Stimulated activated naive CD8-positive, alpha-beta T cell treated with anti-CD3 and anti-CD28 coated beads, Interleukin-15, Interleukin-2, amounts not matched to agents 100 ng/mL and 50 ng/mL, for 24 hours (primary cell): ENCODE measurements around the gene DIRAS1.

Source experiments
- H3K27ac Mint-ChIP-seq: one replicate; pipeline ENCODE4 v1.8.0; 2021; ENCODE audit warnings: mild to moderate bottlenecking, mixed read lengths
- H3K27me3 Mint-ChIP-seq: one replicate; pipeline ENCODE4 v1.8.0; 2021; ENCODE audit warnings: mixed read lengths
- H3K36me3 Mint-ChIP-seq: one replicate; pipeline ENCODE4 v1.8.0; 2021; ENCODE audit warnings: low read depth, mixed read lengths
- H3K4me1 Mint-ChIP-seq: one replicate; pipeline ENCODE4 v1.8.0; 2021; ENCODE audit warnings: low read depth, mixed read lengths
- H3K4me3 Mint-ChIP-seq: one replicate; pipeline ENCODE4 v1.8.0; 2021; ENCODE audit warnings: mild to moderate bottlenecking, mixed read lengths
- H3K9me3 Mint-ChIP-seq: one replicate; pipeline ENCODE4 v1.8.0; 2021; ENCODE audit warnings: mixed read lengths

DIRAS1 gene

DNA sequence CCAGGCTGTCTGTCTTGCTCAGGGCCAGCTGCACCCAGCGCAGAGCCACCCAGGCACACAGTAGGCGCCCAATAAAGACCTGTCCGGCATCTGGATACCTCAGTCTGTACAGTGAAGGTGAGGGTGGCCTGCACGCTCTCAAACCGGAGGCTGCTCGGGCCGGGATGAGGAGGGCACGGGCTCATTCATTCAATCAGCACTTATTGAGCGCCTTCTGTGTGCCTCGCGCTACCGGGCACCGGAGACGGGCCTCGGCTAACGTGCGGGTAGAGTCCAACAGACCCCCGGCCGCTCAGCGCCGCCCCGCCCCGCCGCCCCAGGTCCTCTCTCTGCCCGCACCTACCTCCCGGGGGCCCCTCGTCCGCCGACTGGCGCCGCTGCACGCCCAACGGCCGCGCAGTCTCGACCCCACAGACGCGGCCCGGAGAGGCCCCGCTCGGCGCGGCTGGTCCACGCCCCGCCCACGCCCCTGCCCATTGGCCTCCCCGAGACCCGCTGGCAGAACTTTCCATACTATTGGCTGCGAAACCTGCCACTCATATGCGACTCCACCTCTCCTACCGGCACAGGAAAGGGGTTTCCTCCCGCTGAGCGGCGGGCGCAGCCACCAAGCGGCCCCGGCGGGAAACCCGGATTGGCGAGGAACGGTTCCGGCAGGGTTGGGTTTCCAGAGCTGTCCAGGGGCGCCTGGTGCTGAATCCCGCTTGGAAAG, 18.6 kb upstream of the DIRAS1 start, which contains the start of gene SLC39A3:
Gene SLC39A3, minus strand, starts transcription at position 416 of the 712 bp plus-strand sequence. CDS start 2,760 bp downstream, outside the sequence.
- H3K36me3 Mint-ChIP-seq: peaks cover 28% of the 10 kb centered on the region
- peak within 1 kb of the TSS; percentile 93 for H3K4me3 Mint-ChIP-seq
- H3K27ac Mint-ChIP-seq: peak within 1 kb of the TSS; percentile 79
- no peaks in the 10 kb centered on the region for H3K9me3 Mint-ChIP-seq
- H3K4me1 Mint-ChIP-seq: peaks cover 15% of the 10 kb centered on the region
- H3K27me3 Mint-ChIP-seq: peaks cover 15% of the 10 kb centered on the region

DNA sequence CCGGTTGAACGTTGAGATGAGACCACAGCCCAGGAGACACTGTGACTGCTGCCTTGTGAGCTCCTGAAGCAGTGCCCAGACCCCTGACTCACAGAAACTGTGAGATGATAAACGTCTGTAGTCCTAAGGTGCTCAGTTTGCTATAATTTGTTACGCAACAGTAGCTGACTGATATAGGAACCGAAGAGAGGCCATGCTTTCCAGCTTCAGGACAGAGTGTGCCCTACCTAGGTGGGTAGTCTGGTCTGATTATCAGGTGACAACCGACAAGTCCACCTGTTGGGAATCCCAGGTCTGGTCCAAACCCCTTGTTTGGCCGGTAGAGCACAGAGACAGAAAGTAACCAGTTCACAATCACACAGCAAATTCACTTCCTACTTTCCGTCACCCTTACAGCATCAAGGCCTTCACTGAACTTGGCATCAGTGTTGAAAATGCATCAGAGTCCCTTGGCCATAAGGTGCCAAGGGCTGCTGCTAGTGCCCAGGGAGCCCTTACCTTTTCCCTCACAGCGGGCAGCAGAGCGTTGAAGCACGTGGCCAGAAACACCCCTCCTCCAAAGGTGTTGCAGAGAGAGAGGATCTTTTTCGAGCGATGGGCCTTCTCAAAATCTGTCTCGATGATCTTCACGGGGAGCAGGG, 15.5 kb upstream of the DIRAS1 start:
- Mint-ChIP-seq H3K4me3 (no peak overlapping the region), H3K36me3 (peaks cover 38% of the 10 kb centered on the region), H3K27ac (no peak overlapping the region), H3K9me3 (no peaks in the 10 kb centered on the region), H3K4me1 (peaks cover 15% of the 10 kb centered on the region), H3K27me3 (peaks cover 4% of the 10 kb centered on the region)

DNA sequence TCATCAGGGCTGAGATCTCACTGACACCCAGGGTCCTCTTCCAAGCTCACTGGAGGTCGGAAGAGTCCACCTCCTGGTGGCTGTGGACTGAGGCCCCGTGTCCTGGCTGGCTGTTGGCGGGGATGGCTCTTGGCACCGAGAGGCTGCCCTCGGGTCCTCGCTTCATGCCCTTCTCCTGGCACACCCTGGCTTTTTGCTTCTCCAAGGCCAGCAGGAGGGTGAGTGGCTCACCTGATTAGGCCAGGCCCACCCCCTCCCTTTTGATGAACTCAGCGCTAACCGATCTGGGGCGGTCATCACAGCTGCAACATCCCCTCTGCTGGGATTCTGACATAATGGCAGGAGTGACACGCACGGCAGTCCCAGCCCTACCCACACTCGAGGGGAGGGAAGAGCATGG, 14.2 kb upstream of the DIRAS1 start:
- Mint-ChIP-seq H3K36me3 (peaks cover 38% of the 10 kb centered on the region), H3K4me1 (peaks cover 15% of the 10 kb centered on the region), H3K27me3 (no peaks in the 10 kb centered on the region), H3K27ac (no peak overlapping the region), H3K9me3 (no peaks in the 10 kb centered on the region), H3K4me3 (no peak overlapping the region)

DNA sequence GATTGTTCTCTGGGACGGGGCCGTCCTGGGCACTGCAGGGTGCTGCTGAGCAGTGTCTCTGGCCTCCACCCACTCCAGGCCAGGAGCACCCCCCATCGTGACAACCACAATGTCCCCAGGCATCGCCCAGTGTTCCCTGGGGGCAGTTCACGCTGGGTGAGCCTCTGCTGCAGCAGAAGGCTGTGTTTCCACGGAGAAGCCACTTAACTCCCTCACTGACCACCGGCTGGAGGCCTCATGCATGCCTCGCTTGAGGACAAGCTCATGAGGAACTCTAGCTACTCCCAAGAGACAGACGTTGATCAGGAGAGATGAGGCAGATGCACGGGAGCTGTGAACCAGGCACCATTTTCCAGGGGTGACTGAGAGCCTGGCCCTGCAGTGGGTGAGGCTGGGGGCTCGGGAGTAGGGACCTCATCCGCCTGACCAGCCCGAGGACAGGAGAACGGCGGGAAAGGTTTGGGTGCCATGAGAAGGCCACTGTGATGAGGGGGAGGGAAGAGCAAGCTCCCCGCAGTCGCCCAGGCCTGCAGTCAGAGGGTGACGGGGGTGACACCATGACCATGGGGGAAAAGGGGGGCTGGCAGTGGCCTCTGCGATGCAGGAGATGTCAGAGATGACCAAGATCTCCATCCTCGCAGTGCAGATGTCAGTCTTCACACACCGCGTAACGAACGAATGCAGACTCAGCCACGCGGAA, 13.6 kb upstream of the DIRAS1 start:
- H3K9me3 Mint-ChIP-seq: no peaks in the 10 kb centered on the region
- peaks cover 38% of the 10 kb centered on the region for H3K36me3 Mint-ChIP-seq
- no peaks in the 10 kb centered on the region for H3K27me3 Mint-ChIP-seq
- peaks cover 12% of the 10 kb centered on the region for H3K4me1 Mint-ChIP-seq
- H3K4me3 Mint-ChIP-seq: no peak overlapping the region
- no peak overlapping the region for H3K27ac Mint-ChIP-seq

DNA sequence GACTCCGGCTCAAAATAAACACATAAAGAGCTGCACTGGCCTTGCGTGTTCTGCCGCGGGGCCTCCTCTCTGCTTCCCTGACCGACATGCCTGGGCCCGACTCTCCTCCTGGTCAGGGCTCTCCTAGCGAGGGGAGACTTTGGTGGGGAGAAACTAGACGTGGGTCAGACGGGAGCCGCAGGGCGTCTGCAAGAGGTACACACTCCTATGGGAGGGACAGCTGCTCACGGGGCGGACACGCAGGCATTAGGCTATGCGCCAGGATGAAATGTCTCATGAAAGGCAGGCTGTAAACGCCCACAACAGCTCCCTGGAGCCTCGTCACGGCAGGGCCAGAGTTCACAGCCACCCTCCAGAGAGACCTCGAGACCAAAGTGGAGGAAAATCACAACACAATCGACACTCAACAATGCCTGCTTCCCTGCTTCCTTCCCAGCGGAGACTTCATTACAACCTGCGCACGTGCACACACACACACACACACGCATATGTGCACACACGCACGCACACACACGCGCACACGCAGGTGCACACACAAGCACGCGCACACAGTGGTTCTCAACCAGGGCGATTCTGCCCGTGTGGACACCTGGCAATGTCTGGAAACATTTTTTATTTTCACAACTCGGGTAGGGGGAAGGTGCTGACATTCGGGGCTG, 12.9 kb upstream of the DIRAS1 start:
- Mint-ChIP-seq H3K27ac (no peak overlapping the region), H3K27me3 (no peaks in the 10 kb centered on the region), H3K4me3 (no peak overlapping the region), H3K36me3 (peaks cover 38% of the 10 kb centered on the region), H3K9me3 (no peaks in the 10 kb centered on the region), H3K4me1 (peaks cover 8% of the 10 kb centered on the region)

DNA sequence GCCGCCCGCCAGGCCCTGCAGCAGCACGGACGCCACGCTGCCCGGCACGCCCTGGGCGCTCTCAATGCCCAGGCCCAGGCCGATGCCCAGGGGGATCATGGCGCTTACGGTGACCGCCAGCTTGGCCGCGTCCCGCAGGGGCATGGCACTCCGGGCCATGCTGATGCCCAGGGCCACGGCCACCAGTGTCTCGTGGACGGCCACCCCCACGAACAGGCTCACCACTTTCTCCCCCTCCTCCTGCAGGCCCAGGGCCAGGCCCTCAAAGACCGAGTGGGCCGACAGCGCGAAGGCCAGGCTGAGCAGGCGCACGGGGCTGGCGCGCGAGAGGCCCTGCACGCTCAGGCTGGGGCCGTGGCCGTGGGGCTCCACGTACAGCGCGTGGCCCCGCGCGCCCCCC, 11.7 kb upstream of the DIRAS1 start:
- Mint-ChIP-seq H3K27ac (no peak overlapping the region), H3K4me3 (no peak overlapping the region), H3K36me3 (peaks cover 33% of the 10 kb centered on the region), H3K9me3 (no peaks in the 10 kb centered on the region), H3K4me1 (no peaks in the 10 kb centered on the region), H3K27me3 (no peaks in the 10 kb centered on the region)

DNA sequence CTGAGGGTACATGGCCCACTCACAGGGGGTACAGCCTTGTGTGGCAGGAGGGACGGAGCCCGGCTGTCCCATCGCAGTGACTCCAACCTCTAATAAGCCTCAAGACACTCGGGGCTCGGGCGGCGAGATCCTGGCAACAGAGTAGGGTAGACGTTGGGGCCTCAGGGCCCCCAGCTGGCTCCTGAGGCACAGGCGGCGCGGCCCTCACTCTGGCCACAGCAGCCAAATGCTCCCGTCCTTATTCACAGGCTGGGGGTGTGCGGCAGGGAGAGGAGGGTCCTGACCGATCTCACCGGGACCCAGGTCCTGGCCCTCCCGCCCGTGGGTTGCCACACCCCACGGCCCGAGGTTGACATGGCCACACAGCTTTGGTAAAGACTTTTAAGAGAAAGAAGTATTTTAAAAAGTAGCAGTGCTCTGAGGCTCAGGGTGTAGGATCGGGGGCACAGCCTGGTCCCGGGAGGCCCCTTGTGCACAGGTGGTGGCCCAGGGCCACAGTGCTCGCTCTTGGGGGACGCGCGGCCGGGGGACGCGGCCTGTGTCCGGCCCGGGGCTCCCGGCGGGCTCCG, 11.1 kb upstream of the DIRAS1 start:
- Mint-ChIP-seq H3K27me3 (no peaks in the 10 kb centered on the region), H3K27ac (no peak overlapping the region), H3K4me3 (no peak overlapping the region), H3K9me3 (no peaks in the 10 kb centered on the region), H3K4me1 (no peaks in the 10 kb centered on the region), H3K36me3 (peaks cover 33% of the 10 kb centered on the region)

DNA sequence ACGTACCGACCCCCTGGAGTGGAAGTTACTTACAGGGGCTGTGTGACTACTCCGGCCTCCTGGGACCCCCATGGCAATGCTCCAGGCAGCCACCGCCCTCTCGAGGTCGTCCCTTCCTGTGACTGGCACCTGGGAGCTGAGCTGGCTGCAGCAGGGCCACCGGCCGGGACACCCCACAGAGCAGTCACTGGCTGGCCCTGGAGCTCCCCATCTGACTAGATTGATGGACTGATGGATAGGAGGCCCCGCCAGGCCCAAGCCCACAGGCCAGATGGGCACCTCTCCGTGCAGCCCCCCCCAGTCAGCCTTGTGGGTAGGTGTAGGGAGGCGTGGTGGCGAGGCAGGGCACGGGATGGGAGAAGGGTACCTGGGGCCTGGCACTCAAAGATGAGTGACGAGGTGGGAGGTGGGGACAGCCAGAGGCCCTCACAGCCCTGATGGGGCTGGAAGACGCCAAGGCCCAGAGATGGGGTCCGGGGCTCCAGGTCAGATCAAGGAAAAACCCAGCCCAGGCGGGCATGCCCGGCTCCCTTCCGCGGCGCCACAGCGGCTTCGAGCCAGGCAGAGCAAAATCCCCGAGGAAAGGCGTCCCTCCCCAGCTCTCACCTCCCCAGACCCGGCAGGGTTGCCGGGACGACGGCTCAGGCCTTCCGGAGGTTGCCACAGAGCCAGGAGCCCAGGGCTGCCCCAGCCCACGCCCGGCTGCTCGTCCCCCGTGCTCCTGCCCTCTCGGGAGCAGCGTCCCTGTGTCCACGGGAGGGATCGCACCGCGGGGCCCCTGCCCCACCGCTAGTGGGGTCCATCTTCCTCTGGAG, 10.2 kb upstream of the DIRAS1 start:
- Mint-ChIP-seq H3K4me3 (no peak overlapping the region), H3K27me3 (no peaks in the 10 kb centered on the region), H3K27ac (no peak overlapping the region), H3K36me3 (peaks cover 25% of the 10 kb centered on the region), H3K9me3 (no peaks in the 10 kb centered on the region), H3K4me1 (peaks cover 4% of the 10 kb centered on the region)

DNA sequence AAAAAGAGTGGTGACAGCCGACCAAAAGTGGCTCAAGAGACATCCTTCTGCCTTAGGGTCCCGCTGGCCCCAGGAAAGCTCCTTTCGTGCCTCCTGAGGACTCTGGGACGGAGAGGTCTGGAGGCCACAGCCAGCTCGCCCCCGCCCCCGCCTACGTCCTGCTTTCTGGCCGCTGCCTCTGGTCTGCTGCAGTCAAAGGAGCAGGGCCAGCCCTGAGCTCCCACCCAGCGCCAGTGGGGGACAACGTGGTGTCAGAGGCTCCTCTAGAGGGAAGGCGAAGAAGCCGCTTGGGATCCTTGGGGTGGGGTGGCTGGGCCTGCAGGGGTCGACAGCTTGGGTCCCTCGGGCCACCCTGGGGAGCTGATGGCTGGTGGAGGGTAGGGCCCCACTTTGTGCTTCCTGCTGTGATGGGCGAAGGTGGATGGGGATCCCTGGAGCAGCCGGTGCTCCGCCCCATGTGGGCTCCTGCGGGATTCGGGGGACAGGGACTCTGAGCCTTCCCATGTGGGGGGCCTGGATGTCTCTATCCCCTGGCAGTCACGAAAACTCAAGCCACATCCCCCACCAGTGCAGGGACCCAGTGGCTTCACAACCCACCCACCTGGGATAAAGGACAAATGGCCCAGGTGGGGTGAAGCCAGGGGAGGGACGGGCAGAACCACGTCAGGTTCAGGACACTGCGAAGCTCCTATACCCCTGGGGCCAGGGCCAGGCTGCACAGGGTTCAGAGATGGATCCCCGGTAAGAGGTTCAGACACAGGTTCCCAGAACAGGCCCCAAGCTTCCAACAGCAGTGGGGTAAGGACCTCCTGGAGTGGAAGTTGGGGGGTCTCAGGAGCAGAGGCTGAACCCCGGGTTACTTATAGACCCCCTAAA, 9.0 kb upstream of the DIRAS1 start:
- H3K27ac Mint-ChIP-seq: no peak overlapping the region

DNA sequence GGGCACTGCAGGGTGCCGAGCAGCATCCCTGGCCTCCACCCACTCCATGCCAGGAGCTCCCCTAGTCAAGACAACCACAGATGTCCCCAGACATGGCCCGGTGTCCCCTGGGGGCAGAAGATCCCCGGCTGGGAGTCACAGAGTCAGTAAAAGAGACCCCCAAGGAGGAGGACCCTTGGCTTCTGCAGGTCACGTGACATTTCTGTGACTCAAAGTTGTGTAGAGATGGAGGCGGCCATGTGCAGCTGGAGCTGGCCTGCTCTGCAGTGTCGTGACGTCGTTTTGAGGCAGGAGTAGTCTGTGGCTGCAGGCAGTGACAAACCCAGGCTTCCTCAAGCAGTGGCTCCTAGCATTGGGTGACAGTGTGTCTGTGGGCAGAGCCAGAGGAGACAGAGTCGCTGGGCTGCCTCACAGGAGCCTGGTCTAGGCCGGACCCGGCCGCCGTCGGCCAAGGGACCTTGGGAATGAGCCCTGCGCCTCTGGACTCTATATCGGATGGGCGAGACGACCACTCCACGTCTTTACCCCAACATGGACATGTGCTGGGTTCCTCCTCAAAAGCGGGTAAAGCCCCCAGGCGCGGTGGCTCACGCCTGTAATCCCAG, 7.7 kb upstream of the DIRAS1 start:
- Mint-ChIP-seq H3K27ac (no peak overlapping the region), H3K36me3 (peaks cover 2% of the 10 kb centered on the region), H3K27me3 (peaks cover 4% of the 10 kb centered on the region), H3K9me3 (no peaks in the 10 kb centered on the region), H3K4me1 (peaks cover 4% of the 10 kb centered on the region), H3K4me3 (no peak overlapping the region)

More for the DNA sequence above, 9.0 kb upstream of the DIRAS1 start:
- H3K27me3 Mint-ChIP-seq: no peaks in the 10 kb centered on the region
- H3K4me1 Mint-ChIP-seq: peaks cover 4% of the 10 kb centered on the region
- no peak overlapping the region for H3K4me3 Mint-ChIP-seq
- H3K36me3 Mint-ChIP-seq: peaks cover 15% of the 10 kb centered on the region
- no peaks in the 10 kb centered on the region for H3K9me3 Mint-ChIP-seq

DNA sequence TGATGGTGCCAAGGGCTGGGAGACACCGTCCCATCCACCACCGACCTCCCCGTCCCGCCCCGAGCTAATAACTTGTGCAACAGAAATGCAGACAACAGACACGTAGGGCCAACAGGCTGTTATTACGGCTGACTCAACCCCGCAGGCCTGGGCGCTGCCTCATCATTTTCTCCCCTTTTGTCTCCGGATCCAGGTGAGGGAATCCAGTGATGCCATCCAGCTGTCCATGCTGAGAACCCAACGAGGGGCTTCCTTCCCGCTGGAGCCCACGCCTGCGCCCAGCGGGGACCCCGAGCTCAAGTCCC, 6.4 kb upstream of the DIRAS1 start:
- Mint-ChIP-seq H3K4me1 (peaks cover 4% of the 10 kb centered on the region), H3K27me3 (peaks cover 4% of the 10 kb centered on the region), H3K27ac (no peak overlapping the region), H3K4me3 (no peak overlapping the region), H3K36me3 (no peaks in the 10 kb centered on the region), H3K9me3 (no peaks in the 10 kb centered on the region)

DNA sequence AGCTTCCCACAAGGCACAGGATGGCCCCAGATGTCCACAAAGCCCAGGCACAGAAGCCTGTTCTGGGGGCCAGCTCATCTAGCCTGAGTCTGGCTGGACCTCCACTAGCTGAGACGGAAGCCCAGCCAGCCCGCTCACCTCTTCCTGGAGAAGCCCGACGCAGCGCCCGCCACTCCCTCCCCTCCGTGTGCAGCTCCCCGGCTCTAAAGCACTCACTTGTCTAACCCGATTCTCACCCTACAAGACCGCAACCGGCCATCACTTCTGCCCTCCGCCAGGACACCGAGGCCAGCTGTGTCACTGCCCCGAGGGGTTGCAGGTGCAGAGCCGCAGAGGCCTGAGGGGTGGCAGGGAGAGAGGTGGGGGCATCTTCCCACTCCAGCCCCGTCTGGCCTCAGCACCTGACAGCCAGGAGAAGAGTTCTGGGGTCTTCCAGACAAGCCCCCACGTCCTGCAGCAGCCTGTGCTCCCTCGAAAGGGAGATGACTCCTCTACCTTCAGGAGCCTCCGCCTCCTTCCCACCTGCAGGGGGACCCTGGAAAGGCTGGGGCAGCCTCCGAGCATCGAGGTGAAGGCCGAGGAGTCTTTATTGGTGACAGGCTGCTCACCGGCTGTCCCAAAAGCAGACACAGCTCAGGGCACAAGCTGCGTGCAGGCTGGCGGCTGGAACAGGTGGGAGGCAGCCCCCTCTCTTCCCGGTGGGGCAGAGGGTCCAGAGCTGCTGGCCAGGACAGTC, 5.9 kb upstream of the DIRAS1 start:
- Mint-ChIP-seq H3K4me1 (peaks cover 4% of the 10 kb centered on the region), H3K9me3 (no peaks in the 10 kb centered on the region), H3K27me3 (peaks cover 5% of the 10 kb centered on the region), H3K27ac (no peak overlapping the region), H3K36me3 (no peaks in the 10 kb centered on the region), H3K4me3 (no peak overlapping the region)
